UCSD-AML1 (cell line): Measurements from ENCODE around the gene ACO2.
A peak's percentile ranks its signal among the peaks of the same experiment; 100 is the strongest.
"Not testable (repeated sequence)": the region's sequence is repeated elsewhere in the genome, so short reads cannot be mapped to it uniquely, and the experiment has no call there.

ENCODE experiments used
- DNase-seq: peaks from one replicate; lab custom pipeline; 2025; ENCODE audit not compliant: unreplicated experiment; lab: John Stamatoyannopoulos, UW

Gene ACO2

GRCh38 chr22:41564563-41564962 is 95.6 kb downstream of the ACO2 start:
- no peak for DNase-seq

DNA sequence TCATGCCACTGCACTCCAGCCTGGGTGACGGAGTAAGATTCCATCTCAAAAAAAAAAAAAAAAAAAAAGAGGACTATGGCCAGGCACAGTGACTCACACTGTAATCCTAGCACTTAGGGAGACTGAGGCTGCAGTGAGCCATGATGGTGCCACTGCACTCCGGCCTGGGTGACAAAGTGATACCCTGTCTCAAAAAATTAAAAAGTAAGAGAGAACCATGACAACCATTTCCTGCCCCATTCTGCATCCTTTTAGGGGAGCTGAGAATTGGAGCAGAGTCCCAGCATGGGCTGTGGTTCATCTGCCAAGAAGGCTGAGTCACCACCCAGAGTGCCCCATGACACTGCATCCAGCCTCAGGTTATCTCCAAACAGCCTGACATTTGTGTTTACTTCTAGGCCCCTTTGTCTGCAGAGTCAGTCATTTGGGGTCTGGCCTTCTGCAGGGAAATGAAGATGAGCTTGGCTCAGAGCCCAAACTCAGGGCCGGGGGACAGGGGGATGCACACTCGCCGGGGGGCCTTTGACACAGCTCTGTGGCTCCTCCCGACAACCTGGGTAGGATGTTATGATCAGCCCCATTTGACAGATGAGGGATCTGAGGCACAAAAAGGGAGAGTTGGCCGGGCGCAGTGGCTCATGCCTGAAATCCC is 96.6 kb downstream of the ACO2 start:
- DNase-seq = peak; percentile 21

GRCh38 chr22:41567512-41567768 is 98.5 kb downstream of the ACO2 start:
- DNase-seq = no peak

DNA sequence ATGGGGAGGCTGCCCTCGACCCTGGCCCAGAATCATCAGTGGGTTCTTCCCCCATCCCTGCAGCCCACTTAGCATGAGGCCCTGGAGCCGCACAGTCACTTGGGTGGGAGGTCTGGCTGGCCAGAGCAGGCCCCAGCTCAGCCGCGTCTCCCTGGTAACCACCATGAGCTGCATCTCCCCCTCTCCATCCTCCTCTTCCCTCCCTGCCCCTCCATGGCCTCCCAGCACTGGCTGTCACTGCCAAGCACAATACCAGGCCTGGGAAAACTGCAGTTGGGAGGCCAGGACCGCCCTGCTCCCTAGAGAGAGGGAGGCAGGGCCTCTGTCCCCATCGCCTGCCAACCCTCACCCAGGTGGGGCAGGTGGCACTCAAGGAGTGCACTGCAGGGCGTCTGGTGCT is 99.9 kb downstream of the ACO2 start:
- DNase-seq = no peak

- DNase-seq = no peak
Measured at GRCh38 chr22:41570221-41570620, 101.3 kb downstream of the ACO2 start.

GRCh38 chr22:41571786-41572185 is 102.9 kb downstream of the ACO2 start:
- no peak for DNase-seq

- DNase-seq = not testable (repeated sequence)
Measured at GRCh38 chr22:41572305-41572704, 103.4 kb downstream of the ACO2 start.

- DNase-seq = no peak
Measured at GRCh38 chr22:41573677-41574076, 104.8 kb downstream of the ACO2 start.

GRCh38 chr22:41574847-41575381 is 106.0 kb downstream of the ACO2 start:
- no peak for DNase-seq

- no peak for DNase-seq
Measured at GRCh38 chr22:41575533-41575932, 106.6 kb downstream of the ACO2 start.

DNA sequence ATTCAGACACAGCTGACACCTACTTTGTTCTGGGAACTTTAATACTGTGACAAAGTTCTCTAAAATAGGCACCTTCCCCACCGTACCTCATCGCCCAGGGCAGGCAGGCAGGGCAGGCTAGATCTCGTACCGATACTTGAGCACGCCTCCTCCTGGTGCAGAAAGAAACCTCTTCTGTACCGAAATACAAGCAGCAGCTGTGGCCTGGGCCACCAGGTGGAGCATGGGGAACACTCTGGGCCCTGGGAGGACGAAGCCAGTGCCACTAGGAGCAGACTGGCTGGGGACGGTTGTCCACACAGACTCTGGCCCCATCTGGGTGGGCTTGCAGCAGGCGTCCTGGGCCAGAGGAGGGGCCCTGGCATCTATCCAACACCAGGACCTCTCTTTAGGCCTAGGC is 108.0 kb downstream of the ACO2 start:
- peak; percentile 68 for DNase-seq

DNA sequence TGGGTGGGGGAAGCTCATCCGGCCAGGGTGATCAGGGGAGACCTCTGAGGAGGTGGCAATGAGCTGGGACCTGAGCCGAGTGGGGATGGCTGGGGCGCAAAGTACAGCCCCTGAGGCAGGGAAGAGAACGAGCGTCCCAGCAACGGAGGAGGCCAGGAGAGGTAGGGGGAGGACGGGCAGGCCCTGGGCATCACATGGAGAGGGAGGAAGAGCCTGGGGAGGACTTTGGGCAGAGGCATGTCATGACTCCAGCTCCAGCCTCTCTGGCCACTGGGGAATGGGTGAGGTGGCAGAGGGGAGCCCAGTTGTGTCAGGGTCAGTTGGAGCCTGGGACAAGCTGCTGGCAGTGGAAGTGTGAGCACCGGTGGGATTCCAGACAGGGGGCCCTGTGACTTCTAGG is 109.2 kb downstream of the ACO2 start:
- no peak for DNase-seq
